Measurements from ENCODE around the gene SH3TC1. TPM values are rescaled to one million over a fixed set of nuclear protein-coding genes. Genes with fewer than 3 reads are reported as not detected.

SH3TC1 gene
- total RNA-seq, 1 experiment from 2014 or later, result 2.9 TPM

DNA sequence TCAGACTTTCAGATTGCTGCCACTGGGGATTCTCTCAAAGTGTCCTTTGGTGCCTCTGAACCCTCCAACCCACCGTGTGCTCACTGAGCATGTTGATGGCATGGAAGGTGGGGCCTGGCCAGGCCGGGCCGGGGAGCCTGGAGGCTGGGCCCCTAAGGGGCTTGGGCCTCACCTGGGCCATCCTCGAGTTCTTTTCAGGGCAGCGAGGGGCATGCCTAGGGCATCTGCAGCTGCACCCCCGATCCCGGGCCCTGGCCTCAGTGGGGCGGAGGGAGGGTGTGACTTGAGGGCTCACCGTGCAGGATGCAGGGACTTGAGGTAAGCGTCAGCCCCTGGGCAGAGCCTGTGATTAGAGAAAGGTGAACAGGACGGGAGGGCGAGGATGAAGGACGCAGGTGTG, 1.6 kb upstream of the SH3TC1 start:
- no peak for DNase-seq (ENCODE audit: extremely low read depth, low read depth)

DNA sequence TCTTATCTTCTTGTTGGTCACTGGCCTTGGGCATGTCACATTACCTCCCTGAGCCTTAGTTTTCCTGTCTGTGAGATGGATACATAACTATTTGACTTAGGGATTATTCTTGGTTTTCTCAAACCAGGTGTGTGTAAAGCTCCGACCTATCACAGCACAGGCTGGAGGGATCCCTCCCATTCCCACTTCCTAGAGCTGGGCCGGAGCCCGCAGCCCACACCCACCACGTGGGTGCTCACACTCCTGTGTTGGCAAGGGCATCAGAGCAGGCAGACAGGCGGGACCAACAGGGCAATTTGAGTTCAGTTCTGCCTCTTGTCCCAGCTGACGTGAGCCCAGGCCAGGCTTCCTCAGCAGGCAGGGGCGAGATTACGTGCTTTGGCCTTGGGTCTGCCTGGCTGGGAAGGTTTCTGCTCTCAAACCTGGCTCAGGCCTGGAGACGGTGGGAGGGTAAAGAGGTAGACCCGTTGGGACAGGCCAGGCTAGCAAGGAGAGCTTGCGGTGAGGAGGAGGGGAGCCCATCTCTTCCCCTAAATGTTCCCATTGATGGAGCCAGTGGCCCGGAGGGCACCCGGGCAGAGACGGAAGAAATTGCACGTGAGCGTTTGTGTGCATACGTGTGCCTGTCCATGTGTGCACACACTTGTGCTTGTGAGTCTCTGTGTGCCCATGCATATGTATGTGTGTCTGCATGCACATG, 734 bp upstream of the SH3TC1 start:
- no peak for DNase-seq (ENCODE audit: extremely low read depth, low read depth)

DNA sequence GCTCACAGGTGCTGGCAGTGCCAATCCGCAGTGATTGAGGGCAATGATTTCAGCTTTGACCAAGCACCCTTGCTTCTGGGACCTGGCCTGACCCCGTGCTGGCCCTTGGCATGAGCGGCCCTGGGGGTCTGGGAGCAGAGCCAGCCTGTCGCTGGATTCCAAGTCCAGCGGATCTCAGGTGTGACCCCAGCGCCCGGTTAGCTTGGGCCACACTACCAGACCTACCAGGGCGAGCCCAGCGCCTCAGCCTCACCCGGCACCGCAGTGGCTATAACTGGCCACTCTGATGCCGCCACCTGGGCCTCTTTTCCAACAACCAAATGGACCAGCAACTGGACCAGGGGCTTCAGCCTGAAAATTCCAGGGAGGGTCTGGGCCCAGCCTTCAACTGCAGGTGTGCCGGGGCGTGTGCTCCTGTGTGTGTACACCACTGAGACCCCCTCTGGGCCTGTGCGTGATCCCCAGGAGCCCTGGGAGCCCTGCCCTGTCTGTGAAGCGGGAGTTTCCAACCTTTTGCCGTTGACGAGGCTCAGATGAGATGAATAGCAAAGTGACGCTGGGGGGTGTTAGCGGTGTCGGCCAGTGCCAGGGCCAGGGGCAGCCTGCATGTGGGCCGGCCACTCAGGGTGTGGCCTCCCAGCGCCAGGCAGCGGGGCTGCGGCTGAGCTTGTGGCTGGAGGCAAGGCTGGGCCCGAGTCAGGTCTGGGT, 658 bp downstream of the SH3TC1 start:
- DNase-seq (ENCODE audit: extremely low read depth, low read depth), result no peak

GRCh38 chr4:8200302-8200975, 1.3 kb downstream of the SH3TC1 start:
- no peak for DNase-seq (ENCODE audit: extremely low read depth, low read depth)

- DNase-seq (ENCODE audit: extremely low read depth, low read depth), result no peak
Observed at GRCh38 chr4:8201321-8201781, 2.3 kb downstream of the SH3TC1 start.

GRCh38 chr4:8202108-8203051, 3.3 kb downstream of the SH3TC1 start:
- DNase-seq (ENCODE audit: extremely low read depth, low read depth), result no peak

- no peak for DNase-seq (ENCODE audit: extremely low read depth, low read depth)
Observed at GRCh38 chr4:8203052-8203401, 3.9 kb downstream of the SH3TC1 start.

GRCh38 chr4:8203817-8204216, 4.7 kb downstream of the SH3TC1 start:
- DNase-seq (ENCODE audit: extremely low read depth, low read depth), result no peak

- DNase-seq (ENCODE audit: extremely low read depth, low read depth), result no peak
Observed at GRCh38 chr4:8204576-8205227, 5.6 kb downstream of the SH3TC1 start.

- DNase-seq (ENCODE audit: extremely low read depth, low read depth), result no peak
Observed at GRCh38 chr4:8205241-8205707, 6.2 kb downstream of the SH3TC1 start.

- DNase-seq (ENCODE audit: extremely low read depth, low read depth), result no peak
Observed at GRCh38 chr4:8205749-8206611, 6.9 kb downstream of the SH3TC1 start.

GRCh38 chr4:8207314-8207713, 8.2 kb downstream of the SH3TC1 start:
- DNase-seq (ENCODE audit: extremely low read depth, low read depth), result no peak

DNA sequence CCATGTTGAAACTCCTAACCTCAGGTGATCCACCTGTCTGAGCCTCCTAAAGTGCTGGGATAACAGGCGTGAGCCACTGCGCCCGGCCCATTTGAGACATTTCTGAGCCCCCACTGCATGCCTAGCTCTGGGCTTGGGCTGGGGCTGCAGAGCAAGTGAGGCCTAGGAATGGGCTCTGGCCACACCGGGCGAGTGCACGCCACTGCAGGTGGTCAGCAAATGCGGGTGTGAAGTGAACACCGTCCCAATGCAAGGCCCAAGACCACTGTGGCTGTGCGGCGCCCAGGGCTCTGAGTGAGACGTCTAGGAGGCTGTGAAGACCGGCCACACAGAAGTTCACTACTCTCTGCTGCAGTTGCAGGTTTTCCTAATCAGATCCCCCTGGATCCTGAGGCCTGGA, 9.5 kb downstream of the SH3TC1 start:
- no peak for DNase-seq (ENCODE audit: extremely low read depth, low read depth)

DNA sequence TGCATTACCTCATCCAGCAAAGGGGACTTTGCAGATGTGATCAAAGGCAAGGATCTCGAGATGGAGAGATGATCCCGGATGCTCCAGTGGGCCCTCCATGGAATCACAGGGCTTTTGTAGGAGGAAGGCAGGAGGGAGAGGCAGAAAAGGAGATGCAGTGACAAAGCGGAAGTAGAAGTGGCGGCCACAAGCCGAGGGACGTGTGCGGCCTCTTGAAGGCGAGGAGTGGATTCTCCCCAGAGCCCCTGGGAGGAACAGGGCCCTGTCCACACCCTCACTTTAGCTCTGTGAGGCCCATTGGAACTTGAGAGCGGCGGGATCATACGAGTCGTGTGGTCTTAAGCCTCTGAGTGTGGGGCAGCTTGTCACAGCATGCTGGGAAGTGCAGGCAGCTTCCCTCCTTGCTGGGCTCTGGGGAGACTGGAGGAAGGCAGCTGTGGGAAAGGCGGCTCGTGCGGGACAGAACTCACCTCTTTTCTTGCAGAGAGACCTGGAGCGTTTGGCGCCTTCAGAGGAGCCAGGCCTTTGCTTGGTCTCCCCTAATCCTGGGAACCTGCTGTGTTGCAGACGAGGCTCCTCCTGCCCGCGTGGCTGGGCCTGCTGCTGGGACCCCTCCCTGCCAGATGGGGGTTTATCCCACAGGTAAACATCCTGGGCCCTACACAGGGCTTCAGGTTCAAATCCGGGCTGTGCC, 10.2 kb downstream of the SH3TC1 start:
- DNase-seq (ENCODE audit: extremely low read depth, low read depth), result no peak

GRCh38 chr4:8210010-8210409, 10.9 kb downstream of the SH3TC1 start:
- no peak for DNase-seq (ENCODE audit: extremely low read depth, low read depth)

GRCh38 chr4:8210616-8211015, 11.5 kb downstream of the SH3TC1 start:
- no peak for DNase-seq (ENCODE audit: extremely low read depth, low read depth)

DNA sequence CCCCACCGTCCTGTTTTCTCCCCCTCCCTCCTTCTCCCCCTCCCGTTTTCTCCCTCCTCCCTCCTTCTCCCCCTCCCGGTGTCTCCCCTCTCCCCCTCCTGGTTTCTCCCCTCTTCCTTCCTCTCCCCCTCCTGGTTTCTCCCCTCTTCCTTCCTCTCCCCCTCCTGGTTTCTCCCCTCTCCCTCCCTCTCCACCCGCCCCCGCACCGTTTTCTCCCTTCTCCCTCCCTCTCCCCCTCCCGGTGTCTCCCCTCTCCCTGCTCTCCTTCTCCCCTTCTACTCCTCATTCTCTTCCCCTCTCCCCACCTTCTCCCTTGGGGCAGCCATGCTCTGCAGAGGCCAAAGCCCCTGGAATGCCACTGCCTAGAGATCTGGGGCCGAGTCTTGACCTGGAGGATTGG, 12.2 kb downstream of the SH3TC1 start:
- no peak for DNase-seq (ENCODE audit: extremely low read depth, low read depth)

DNA sequence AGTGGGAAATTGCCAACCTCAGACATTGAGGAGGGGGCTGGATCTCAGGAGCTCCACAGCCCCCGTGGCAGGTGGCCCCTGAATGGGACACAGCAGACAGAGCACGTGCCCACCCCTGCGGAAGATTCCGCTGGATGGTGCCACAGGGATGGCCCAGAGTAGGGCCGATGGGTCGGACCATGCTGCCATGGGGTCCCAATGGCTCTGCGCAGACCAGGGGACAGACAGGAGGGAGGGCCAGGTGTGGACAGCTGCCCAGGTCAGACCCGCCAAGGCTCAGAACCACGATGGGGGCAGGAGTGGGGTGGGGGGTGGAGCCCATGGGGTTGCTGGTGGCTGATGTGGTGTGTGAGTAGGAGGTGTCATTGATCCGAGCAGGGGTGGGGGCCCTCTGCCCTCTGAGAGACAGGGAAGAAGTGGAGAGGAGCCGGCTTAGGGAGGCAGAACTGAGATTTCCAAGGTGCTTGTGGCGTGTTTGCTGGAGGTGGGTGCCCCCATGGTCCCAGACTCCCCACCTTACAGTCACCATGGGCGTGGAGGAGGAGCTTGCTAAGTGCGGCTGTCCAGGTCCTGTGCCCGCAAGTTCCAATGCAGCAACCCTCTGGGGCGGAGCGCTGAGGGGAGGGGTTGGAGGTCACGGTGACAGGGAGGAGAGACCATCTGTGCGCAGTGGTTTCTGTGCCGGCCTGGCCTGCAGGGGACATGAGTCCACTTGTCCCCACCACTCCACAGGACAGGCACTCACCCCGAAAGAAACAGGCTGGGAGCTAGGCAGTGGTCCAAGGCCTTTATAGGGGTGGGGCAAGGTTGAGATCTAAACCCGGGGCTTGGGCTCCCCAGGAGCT, 12.9 kb downstream of the SH3TC1 start:
- no peak for DNase-seq (ENCODE audit: extremely low read depth, low read depth)

Data from NCI-H460 (cell line).